Medulla oblongata (tissue), 1 donor: Measurements from ENCODE around the gene CELF6.
A peak's percentile ranks its signal among the peaks of the same experiment; 100 is the strongest.
"Not testable (repeated sequence)": the region's sequence is repeated elsewhere in the genome, so short reads cannot be mapped to it uniquely, and the experiment has no call there.

Source experiments
- DNase-seq: peaks from one replicate; pipeline ENCODE4 v3.0.0-alpha.2; 2015; ENCODE audit errors: extremely low spot score

Gene CELF6

GRCh38 chr15:72318408-72318942 lies 1.5 kb downstream of the CELF6 start:
- no peak for DNase-seq

- DNase-seq = no peak
Measured at GRCh38 chr15:72315706-72316370, 4.1 kb downstream of the CELF6 start.

DNA sequence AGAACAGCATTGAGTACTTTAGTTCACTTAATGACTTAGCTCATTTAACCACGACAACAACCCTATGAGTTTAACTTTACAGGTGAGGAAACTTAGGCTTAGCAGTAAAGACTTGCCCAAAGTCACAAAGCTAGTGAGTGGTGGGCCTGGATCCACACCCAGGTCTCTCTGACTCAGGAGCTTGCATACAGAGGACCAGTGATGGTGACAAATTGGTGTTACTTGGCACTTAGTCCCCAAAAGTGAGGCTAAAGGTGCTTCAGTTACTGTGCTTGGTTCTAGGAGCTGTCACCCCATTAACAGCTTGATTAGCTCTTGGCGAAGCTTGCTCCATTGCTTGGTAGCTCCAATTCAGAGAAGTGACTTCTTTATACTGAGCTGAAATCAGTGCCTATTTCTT lies 6.1 kb downstream of the CELF6 start:
- DNase-seq = no peak

- DNase-seq = no peak
Measured at GRCh38 chr15:72313448-72313840, 6.5 kb downstream of the CELF6 start.

DNA sequence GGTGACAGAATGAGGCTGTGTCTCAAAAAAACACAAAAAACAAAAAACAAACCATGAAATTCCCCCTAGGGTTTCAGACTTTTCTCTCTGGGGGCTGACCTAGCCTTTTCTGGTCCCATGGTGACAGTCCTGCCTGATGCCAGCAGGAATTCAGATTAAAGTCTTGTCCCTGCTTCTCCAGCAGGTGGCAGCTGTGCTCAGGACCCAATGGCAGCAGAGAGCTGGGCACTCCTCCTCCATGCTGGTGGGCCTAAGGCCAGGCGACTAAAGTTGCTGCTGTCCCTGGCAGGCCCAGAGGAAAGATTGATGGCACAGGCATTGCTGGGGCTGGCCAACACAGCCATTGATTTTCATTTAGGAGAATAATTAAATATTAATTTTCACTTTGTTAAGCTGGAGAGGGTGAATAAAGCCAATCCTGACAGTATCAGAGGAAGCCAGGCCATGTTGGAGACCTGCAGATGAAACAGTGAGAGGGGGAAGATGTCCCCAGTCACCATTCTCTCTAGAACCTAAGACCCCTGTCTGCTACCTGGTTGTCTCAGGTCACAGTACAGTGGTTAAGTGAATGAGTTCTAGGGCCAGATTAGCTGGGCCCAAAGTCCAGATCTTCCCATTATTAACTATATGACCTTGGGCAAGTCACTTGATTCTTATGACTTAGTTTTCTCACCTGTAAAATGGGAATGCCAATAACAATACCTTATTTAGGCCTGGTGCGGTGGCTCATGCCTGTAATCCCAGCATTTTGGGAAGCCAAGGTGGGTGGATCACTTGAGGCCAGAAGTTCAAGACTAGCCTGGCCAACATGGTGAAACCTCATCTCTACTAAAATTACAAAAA lies 7.1 kb downstream of the CELF6 start:
- peak; percentile 77 for DNase-seq

DNA sequence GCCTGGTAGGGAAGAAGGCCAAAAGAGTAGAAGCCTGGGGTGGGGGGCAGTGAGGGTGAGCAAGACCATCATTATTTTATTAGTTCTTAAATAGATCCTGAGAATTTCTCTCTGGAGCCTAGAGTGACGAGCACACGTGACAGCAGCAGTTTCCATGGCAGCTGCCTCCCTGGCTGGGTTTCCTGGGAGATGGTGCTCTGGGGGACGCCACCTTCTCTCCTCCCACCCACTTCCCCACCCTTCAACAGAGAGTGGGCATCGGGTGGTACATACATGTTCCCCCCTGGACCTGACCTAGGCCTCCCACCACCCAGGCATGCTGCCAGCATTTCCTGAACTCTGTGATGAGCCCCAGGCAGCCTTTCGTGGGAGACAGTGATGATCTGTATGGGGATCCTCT lies 12.9 kb downstream of the CELF6 start:
- DNase-seq = no peak

DNA sequence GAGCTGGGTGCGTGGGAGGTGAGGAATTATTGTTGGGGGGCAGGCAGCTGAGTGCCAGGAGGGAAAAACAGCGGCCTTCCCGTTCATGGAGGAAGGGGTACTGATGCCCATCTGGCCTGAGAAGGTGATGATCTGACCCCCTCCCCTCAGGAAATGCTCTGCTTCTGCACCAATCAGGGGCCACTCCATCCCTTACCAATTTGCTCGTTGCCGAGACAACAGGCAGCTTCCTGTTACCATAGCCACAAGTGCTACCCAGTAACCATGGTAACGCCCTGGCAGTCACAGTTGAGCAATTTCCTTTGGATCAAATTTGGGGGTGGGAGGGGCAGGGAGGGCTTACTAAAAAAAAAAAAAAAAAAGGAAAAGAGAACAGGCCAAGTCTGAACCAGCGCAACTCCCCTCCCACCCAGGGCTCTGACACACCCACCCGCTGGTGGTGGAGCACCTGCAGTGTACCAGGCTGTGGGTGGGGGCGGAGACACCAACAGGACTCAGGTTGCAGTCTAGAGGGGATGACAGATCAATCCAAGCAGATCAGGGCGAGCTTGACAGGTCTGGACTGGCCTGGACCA lies 13.7 kb downstream of the CELF6 start:
- peak; percentile 21 for DNase-seq

DNA sequence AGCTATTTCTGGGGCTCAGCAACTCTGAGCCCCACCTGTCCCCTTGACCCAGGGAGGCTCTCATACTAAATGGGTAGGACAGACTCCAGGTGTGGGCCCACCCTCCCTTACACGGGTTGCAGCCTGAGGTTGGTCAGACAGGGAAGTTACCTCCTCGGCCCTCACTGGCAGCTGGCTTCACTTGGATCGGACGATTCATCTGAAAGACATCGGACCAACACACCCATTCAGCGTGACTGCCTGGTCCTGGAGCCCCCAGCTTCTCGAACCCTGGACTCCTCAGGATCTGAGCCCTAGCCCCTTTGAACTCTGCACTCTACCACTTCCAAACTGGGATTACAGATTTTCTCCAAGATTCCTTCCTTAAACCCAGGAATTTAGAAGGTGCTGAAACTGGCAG lies 15.4 kb downstream of the CELF6 start:
- no peak for DNase-seq

GRCh38 chr15:72302955-72303354 lies 17.0 kb downstream of the CELF6 start:
- DNase-seq = no peak

DNA sequence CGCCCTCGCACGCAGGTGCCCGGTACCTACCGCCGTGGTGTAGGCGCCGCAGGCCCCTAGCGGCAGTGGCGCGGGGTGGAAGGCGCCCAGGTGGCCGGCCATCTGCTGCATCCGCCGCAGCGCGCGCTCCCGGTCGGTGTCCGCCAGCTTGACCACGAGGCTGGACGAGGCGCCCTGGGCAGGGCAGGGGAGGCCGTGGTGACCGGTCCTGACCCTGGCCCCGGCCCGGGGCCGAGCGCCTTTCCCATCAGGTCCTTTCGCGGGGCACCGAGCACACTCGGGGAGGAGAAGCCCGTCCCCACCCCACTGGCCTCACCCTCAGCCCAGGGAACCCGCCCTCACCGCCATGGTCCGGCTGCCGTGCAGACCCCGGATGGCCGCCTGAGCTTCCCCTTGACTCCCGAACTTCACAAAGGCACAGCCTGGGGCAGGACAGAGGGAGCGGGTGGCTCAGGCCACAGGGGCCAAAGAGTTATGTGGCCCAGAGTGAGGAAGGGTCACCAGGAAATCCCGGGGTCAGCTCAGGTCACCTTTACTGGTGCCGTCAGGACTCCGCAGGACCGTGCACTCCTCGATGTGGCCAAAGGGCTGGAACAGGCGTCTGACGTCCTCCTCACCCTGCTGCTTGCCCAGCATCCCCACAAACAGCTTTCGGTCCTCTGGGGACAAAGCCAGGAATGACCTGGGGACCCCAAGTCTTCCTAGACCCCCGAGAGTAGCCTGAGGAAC lies 30.2 kb downstream of the CELF6 start:
- no peak for DNase-seq

GRCh38 chr15:72288796-72289596 lies 31.0 kb downstream of the CELF6 start:
- DNase-seq = no peak

DNA sequence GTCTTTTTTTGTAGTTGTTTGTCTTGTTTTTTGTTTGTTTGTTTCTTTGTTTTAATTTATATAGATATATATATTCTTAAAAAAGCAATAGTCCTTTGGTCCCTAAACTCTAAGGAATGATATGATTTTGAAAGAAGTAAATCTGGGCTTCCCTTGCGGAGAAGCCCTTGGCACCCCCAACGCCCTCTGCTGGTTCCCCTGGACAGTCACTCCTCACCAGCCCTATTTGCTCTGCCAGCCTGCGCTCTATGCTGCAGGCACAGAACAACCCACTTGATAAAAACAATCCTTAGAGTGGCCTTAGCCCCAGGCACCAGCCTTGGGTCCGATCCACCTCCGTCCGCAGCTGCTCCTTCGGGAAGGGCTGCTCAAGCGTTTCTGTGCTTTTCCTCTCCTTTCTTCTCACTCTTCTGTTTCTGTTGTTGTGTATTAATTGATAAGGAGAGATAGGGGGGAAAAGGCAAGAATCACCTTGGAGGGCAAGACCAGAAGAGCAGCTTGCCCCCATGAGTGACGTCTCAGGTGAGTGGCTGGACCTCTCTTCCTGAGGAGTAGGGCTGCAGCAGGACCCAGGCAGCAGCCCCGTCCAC lies 33.9 kb downstream of the CELF6 start:
- peak; percentile 10 for DNase-seq

GRCh38 chr15:72285402-72285801 lies 34.6 kb downstream of the CELF6 start:
- DNase-seq = no peak

- DNase-seq = no peak
Measured at GRCh38 chr15:72284781-72285180, 35.2 kb downstream of the CELF6 start.

DNA sequence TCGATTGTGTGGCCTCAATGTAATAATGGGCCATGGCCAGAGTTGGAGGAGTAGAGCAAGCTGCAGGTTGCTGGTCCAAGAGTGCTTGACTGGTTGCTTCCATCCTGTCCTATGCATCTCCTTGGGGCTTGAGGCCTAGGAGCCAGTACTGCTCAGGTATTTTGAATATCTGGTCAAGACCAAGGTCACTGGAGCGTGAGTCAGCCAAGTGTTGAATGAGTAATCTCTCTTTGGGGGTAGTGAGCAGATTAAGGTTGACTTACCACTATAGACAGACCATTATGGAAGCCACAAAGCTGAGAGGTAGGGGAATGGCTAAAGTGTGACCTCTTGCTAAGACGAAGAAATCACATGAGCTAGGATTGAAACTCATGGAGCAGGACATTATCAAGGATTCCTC lies 38.2 kb downstream of the CELF6 start:
- DNase-seq = no peak

DNA sequence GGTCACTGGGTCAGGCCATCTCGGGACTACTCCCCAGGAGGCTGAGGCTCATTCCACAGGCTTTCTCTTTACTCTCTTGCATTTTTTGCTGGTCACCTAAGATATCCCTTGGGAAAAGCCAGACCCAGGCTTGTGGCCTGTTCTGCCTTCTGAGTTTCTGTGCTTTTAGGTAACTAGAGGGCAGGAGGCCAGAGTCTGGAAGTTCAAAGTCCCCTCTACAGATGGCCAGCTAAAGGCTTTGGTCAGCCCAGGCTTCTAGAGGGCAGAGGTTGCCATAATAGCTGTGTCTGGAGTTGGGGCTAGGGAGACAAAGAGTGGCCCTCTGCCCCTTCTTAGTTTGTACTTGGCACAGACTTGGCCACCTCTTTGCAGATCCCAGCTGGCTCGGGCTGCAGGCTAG lies 39.2 kb downstream of the CELF6 start:
- DNase-seq = no peak

- no peak for DNase-seq
Measured at GRCh38 chr15:72278737-72279136, 41.2 kb downstream of the CELF6 start.

DNA sequence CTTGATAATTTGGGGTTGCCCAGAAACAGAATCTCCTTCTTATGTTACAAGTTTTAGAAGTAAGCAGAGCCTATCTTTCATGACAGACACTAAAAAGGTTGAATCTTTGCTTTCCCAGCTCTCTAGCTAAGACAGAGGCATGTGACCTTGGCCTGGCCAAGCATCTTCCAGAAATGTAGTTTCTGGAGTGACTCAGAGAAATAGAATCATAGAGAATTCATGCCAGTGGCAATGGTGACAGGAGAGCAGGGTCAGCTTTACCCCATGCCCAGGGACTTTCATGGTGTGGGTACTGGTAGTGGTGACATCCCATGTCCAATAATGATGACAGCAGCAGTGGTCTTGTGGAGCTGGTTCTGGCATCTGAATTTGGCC lies 43.6 kb downstream of the CELF6 start:
- no peak for DNase-seq

- not testable (repeated sequence) for DNase-seq
Measured at GRCh38 chr15:72275635-72276325, 44.2 kb downstream of the CELF6 start.

GRCh38 chr15:72272997-72273352 lies 47.0 kb downstream of the CELF6 start:
- no peak for DNase-seq
